Gastrocnemius medialis (tissue), 4 donors: ENCODE measurements around the gene SLC8A3. TPM values are rescaled to one million over a fixed set of nuclear protein-coding genes. Genes with fewer than 3 reads are reported as not detected.

Source experiments
- ATAC-seq, 2 donors: fragments of 150-250 bp; one replicate each; pipeline ENCODE4 v1.9.1; 2016
- DNase-seq, 2 donors: peaks; one replicate each; pipeline ENCODE4 v3.0.0-alpha.2; 2019
- H3K27ac ChIP-seq, 4 donors: fragments of 200-600 bp; sonication (generic); 1 replicate in 1 of 4; 2 replicates in 3 of 4; pipeline ENCODE4 v1.5.1; 2016 to 2018; ENCODE audit warnings: mild to moderate bottlenecking in 2 of 4, moderate library complexity in 1 of 4
- H3K27me3 ChIP-seq, 3 donors: fragments of 200-600 bp; sonication (generic) in 2 of 3; 1 replicate in 1 of 3; 2 replicates in 2 of 3; pipeline versions ENCODE4 v1.5.1 to v1.6.0; 2016 to 2019; ENCODE audit warnings: mild to moderate bottlenecking in 1 of 3, moderate library complexity in 1 of 3
- H3K36me3 ChIP-seq, 2 donors: fragments of 200-600 bp; sonication (generic) in 1 of 2; one replicate each; pipeline ENCODE4 v1.5.1; 2017 to 2018
- H3K4me1 ChIP-seq, 2 donors: fragments of 200-600 bp; sonication (generic) in 1 of 2; one replicate each; pipeline ENCODE4 v1.5.1; 2016 to 2017; ENCODE audit warnings: mild to moderate bottlenecking in 2 of 2
- H3K4me3 ChIP-seq, 4 donors: fragments of 200-600 bp; sonication (generic) in 3 of 4; 1 replicate in 1 of 4; 2 replicates in 3 of 4; pipeline ENCODE4 v1.5.1; 2016 to 2019; ENCODE audit warnings: mild to moderate bottlenecking in 2 of 4
- H3K9me3 ChIP-seq, 3 donors: fragments of 200-600 bp; sonication (generic) in 2 of 3; 1 replicate in 1 of 3; 2 replicates in 2 of 3; pipeline ENCODE4 v1.5.1; 2016 to 2019
- POLR2A ChIP-seq, 2 donors: fragments of 450-650 bp; IDR thresholded peaks; one replicate each; pipeline ENCODE4 v1.6.1; 2017; ENCODE audit warnings: antibody characterized with exemption in 2 of 2, mild to moderate bottlenecking in 2 of 2, moderate library complexity in 2 of 2
- in situ Hi-C, 4 donors: fragments of 200-750 bp; cut with MboI; loops; one replicate each; pipeline versions ENCODE4 v1.15.0 to v1.8.0; 2017; ENCODE audit warnings: low sequenced_read_pairs in 4 of 4
- intact Hi-C: fragments of 100-400 bp; cut with DNase I; formaldehyde crosslinking; loops from one replicate; pipeline ENCODE4 v1.15.1; 2023; ENCODE audit warnings: low total_unique reads
- total RNA-seq, 4 donors: library from RNA; depleted of rRNA; stranded (reverse); fragments of >200 nt; gene quantifications; one replicate each; pipeline versions ENCODE4 v1.1.0 to v1.2.3, GENCODE V29; 2016
- TF ChIP-seq, protein P1 (sequence below), 5 experiments: fragments of 450-650 bp in 3 of 5; fragments of 200-600 bp in 2 of 5; sonication (generic) in 2 of 5; IDR thresholded peaks in 4 of 5; conservative IDR thresholded peaks in 1 of 5; 1 replicate in 4 of 5; 2 replicates in 1 of 5; pipeline ENCODE4 v1.5.1; 2016 to 2019; ENCODE audit warnings: antibody characterized with exemption in 5 of 5, mild to moderate bottlenecking in 3 of 5, moderate library complexity in 3 of 5

Gene SLC8A3
- total RNA-seq, 4 donors from 2014 or later = 8.5 to 14.1 (median 12.6) TPM

DNA sequence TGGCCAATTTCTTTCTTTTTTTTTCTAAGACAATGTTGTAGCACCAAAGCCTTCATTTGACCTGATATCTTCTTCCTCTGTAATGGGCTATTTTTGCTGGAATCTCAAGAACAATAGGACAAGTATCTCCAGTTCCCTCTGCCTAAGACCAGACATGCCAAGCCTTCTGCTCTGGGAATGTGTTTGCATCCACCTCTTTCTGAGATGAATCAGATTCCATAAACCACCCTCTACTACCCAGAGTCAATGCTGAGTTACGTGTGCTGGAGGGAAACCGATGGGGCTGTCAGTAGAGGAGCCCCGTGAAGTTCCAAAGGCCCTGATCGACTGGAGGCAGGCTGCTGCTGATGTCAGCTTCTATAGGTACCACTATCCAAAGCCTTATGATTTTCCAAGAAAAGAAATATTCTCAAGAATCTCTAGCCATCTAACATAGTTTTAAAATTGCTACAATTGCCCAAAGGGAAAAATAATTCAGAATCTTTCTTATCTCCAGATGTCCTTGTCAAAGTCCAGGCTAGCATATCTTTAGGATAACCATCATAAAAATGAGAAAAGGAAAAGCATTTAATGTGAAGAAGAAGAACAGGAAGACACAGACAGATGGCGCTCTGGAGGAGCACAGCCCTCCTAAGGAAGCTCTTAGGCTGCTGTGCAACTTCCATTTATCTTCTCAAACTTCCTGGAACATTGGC is 101.9 kb downstream of the SLC8A3 start:
- no peaks in the 10 kb centered on the region for H3K27me3 ChIP-seq
- in situ Hi-C loops = no loop called here

GRCh38 chr14:70084226-70084625 is 104.5 kb downstream of the SLC8A3 start:
- no peak overlapping the region for H3K4me3 ChIP-seq
- H3K9me3 ChIP-seq = no peaks in the 10 kb centered on the region
- ATAC-seq (no peak), DNase-seq (no peak)
- in situ Hi-C loops (no loop called here), intact Hi-C loops (loop anchor here (2.0 kb wide), 1 partner anchor 13 kb away; no protein-coding TSS in a partner anchor)
- H3K27ac ChIP-seq = no peak overlapping the region
- H3K36me3 ChIP-seq = no peaks in the 10 kb centered on the region
- peaks cover 10 to 19% of the 10 kb centered on the region in 2 donors for H3K4me1 ChIP-seq
- no peaks in the 10 kb centered on the region for H3K27me3 ChIP-seq
- TF ChIP-seq POLR2A (IDR thresholded peaks at IDR 0.05) = no peak
- TF ChIP-seq, protein P1, sequence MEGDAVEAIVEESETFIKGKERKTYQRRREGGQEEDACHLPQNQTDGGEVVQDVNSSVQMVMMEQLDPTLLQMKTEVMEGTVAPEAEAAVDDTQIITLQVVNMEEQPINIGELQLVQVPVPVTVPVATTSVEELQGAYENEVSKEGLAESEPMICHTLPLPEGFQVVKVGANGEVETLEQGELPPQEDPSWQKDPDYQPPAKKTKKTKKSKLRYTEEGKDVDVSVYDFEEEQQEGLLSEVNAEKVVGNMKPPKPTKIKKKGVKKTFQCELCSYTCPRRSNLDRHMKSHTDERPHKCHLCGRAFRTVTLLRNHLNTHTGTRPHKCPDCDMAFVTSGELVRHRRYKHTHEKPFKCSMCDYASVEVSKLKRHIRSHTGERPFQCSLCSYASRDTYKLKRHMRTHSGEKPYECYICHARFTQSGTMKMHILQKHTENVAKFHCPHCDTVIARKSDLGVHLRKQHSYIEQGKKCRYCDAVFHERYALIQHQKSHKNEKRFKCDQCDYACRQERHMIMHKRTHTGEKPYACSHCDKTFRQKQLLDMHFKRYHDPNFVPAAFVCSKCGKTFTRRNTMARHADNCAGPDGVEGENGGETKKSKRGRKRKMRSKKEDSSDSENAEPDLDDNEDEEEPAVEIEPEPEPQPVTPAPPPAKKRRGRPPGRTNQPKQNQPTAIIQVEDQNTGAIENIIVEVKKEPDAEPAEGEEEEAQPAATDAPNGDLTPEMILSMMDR (IDR thresholded peaks at IDR 0.05 in 4 of 5, conservative IDR thresholded peaks at IDR 0.05 in 1 of 5) = no peak

More for the DNA sequence above, 101.9 kb downstream of the SLC8A3 start:
- Histone ChIP-seq H3K36me3 (no peaks in the 10 kb centered on the region), H3K4me3 (no peak overlapping the region), H3K4me1 (peaks cover 10 to 19% of the 10 kb centered on the region in 2 donors), H3K27ac (no peak overlapping the region), H3K9me3 (no peaks in the 10 kb centered on the region)
- TF ChIP-seq POLR2A (IDR thresholded peaks at IDR 0.05) = no peak
- TF ChIP-seq, protein P1 (IDR thresholded peaks at IDR 0.05 in 4 of 5, conservative IDR thresholded peaks at IDR 0.05 in 1 of 5) = peak in 4 of 5 experiments; percentile 24 to 44 (median 29)
- intact Hi-C loops = loop anchor here (1.0 to 2.0 kb wide), 2 partner anchors 101 to 170 kb away; partner anchors contain the start of gene SLC8A3
- ATAC-seq = peak in 1 of 2 donors; percentile 64
- no peak for DNase-seq

DNA sequence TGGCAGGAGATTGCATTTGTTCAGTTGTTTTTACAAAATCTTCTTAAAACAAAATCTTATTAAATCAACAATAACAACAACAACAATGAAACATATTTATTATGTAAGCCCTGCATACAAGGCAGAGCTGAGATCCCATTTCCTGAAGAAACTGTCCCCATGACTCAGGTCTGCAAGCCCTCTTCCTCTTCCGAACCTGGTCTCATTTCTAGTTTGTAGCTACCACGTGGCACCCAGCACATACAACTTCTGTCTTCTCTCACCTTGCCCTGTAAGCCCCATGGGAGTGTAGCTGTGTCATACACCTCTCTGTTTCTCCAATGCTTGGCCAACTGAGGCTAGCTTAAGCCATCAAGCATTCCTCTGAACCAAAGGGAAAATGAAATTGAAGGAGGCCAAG is 106.4 kb downstream of the SLC8A3 start:
- H3K27ac ChIP-seq = no peak overlapping the region
- H3K9me3 ChIP-seq = no peaks in the 10 kb centered on the region
- peaks cover 10 to 15% of the 10 kb centered on the region in 2 donors for H3K4me1 ChIP-seq
- H3K36me3 ChIP-seq = no peaks in the 10 kb centered on the region
- DNase-seq = no peak
- TF ChIP-seq, protein P1 (IDR thresholded peaks at IDR 0.05 in 4 of 5, conservative IDR thresholded peaks at IDR 0.05 in 1 of 5) = no peak
- no peak for TF ChIP-seq POLR2A (IDR thresholded peaks at IDR 0.05)
- ATAC-seq = no peak
- intact Hi-C loops (no loop called here), in situ Hi-C loops (no loop called here)
- no peaks in the 10 kb centered on the region for H3K27me3 ChIP-seq
- no peak overlapping the region for H3K4me3 ChIP-seq

- in situ Hi-C loops = no loop called here
- Histone ChIP-seq H3K27ac (no peak overlapping the region), H3K36me3 (no peaks in the 10 kb centered on the region), H3K27me3 (no peaks in the 10 kb centered on the region), H3K4me1 (peaks cover 0 to under 1% of the 10 kb centered on the region in 2 donors), H3K4me3 (no peak overlapping the region), H3K9me3 (no peaks in the 10 kb centered on the region)
- TF ChIP-seq POLR2A (IDR thresholded peaks at IDR 0.05) = no peak
- TF ChIP-seq, protein P1 (IDR thresholded peaks at IDR 0.05 in 4 of 5, conservative IDR thresholded peaks at IDR 0.05 in 1 of 5) = no peak
- no peak for DNase-seq
- intact Hi-C loops = no loop called here
- ATAC-seq = no peak
These were observed 108.7 kb downstream of the SLC8A3 start for GRCh38 chr14:70080076-70080475.
